H1 (cell line): Measurements from ENCODE around the gene PCDHB16. TPM values are rescaled to one million over a fixed set of nuclear protein-coding genes. Genes with fewer than 3 reads are reported as not detected.
"Not testable (repeated sequence)": the region's sequence is repeated elsewhere in the genome, so short reads cannot be mapped to it uniquely, and the experiment has no call there.

Experiments used
- CTCF ChIA-PET: fragments of 300-600 bp; sonication (Branson Sonifier 250); formaldehyde crosslinking; loops from one replicate; lab custom pipeline; 2021; ENCODE audit not compliant: partially characterized antibody; lab: Charles Lee
- POLR2A ChIA-PET: fragments of 300-600 bp; sonication (Branson Sonifier 250); formaldehyde crosslinking; loops from one replicate; lab custom pipeline; 2021; ENCODE audit warnings: inconsistent platforms; ENCODE audit not compliant: partially characterized antibody; lab: Charles Lee
- DNase-seq, 2 experiments: peaks; one replicate each; pipeline versions ENCODE4 v3.0.0 to v3.0.0-alpha.2; 2010 to 2022; ENCODE audit warnings: low spot score in 2 of 2, low read depth in 1 of 2, mixed read lengths in 1 of 2
- FAIRE-seq: peaks from 2 replicates; lab custom pipeline; 2011; peaks lifted over from hg19 to GRCh38; lab: Jason Lieb, UNC
- H2AFZ ChIP-seq: 2 replicates; pipeline ENCODE4 v1.8.1; 2012; ENCODE audit warnings: low read length, inconsistent platforms
- H2AK5ac ChIP-seq: 2 replicates; pipeline ENCODE4 v1.6.1; 2013; ENCODE audit warnings: low read depth, low read length
- H2BK120ac ChIP-seq: replicated peaks from 2 replicates; pipeline ENCODE3; 2013; ENCODE audit warnings: low read depth, low read length, inconsistent platforms
- H2BK12ac ChIP-seq: 2 replicates; pipeline ENCODE4 v1.6.1; 2013; ENCODE audit warnings: low read depth, low read length
- H2BK15ac ChIP-seq: 2 replicates; pipeline ENCODE4 v1.6.1; 2013; ENCODE audit warnings: low read length
- H2BK20ac ChIP-seq: 2 replicates; pipeline ENCODE4 v1.6.1; 2013; ENCODE audit warnings: low read length
- H2BK5ac ChIP-seq: 2 replicates; pipeline ENCODE4 v1.6.1; 2013; ENCODE audit warnings: low read depth, low read length
- H3K14ac ChIP-seq: 2 replicates; pipeline ENCODE4 v1.6.1; 2013; ENCODE audit warnings: inconsistent platforms; ENCODE audit not compliant: insufficient read length
- H3K18ac ChIP-seq: 2 replicates; pipeline ENCODE4 v1.6.1; 2013; ENCODE audit warnings: low read length; ENCODE audit errors: extremely low read depth
- H3K23ac ChIP-seq: 2 replicates; pipeline ENCODE4 v1.6.1; 2013; ENCODE audit warnings: inconsistent platforms; ENCODE audit not compliant: insufficient read length
- H3K23me2 ChIP-seq: 2 replicates; pipeline ENCODE4 v1.6.1; 2013; ENCODE audit warnings: low read depth, low read length
- H3K27ac ChIP-seq: 2 replicates; pipeline ENCODE4 v1.6.1; 2011; ENCODE audit warnings: low read depth, low read length, inconsistent platforms
- H3K27me3 ChIP-seq, 4 experiments: replicated peaks in 1 of 4; 1 replicate in 1 of 4; 2 replicates in 3 of 4; pipeline versions ENCODE4 v1.6.1 to v1.8.1; 2011 to 2013; ENCODE audit warnings: low read length in 3 of 4, mild to moderate bottlenecking in 3 of 4, inconsistent platforms in 2 of 4, mixed read lengths in 2 of 4, moderate library complexity in 1 of 4; ENCODE audit not compliant: control insufficient read depth in 3 of 4, insufficient read depth in 3 of 4; ENCODE audit errors: extremely low read depth in 1 of 4
- H3K36me3 ChIP-seq, 4 experiments: 2 replicates each; pipeline versions ENCODE4 v1.6.1 to v1.8.1; 2011 to 2013; ENCODE audit warnings: mild to moderate bottlenecking in 4 of 4, low read length in 3 of 4, moderate library complexity in 2 of 4, control low read depth in 1 of 4, inconsistent platforms in 1 of 4; ENCODE audit not compliant: insufficient read depth in 4 of 4, control insufficient read depth in 2 of 4
- H3K4ac ChIP-seq: replicated peaks from 2 replicates; pipeline ENCODE3; 2013; ENCODE audit warnings: low read length, low read depth, mixed read lengths, inconsistent platforms; ENCODE audit not compliant: insufficient read length
- H3K4me1 ChIP-seq, 4 experiments: replicated peaks in 1 of 4; 1 replicate in 1 of 4; 2 replicates in 3 of 4; pipeline versions ENCODE4 v1.6.1 to v1.8.1; 2011 to 2013; ENCODE audit warnings: low read length in 3 of 4, inconsistent platforms in 2 of 4, mixed read lengths in 1 of 4; ENCODE audit not compliant: insufficient read depth in 4 of 4, control insufficient read depth in 3 of 4
- H3K4me2 ChIP-seq, 2 experiments: 2 replicates each; pipeline versions ENCODE4 v1.6.1 to v1.8.1; 2011 to 2013; ENCODE audit warnings: low read depth in 2 of 2, low read length in 2 of 2, control low read depth in 1 of 2, inconsistent platforms in 1 of 2, mild to moderate bottlenecking in 1 of 2; ENCODE audit not compliant: insufficient read depth in 1 of 2
- H3K4me3 ChIP-seq, 4 experiments: fragments of 200-600, 300-600 bp in 1 of 4; sonication (generic), shearing (Covaris generic), sonication (Bioruptor Twin) in 1 of 4; 2 replicates each; pipeline versions ENCODE4 v1.5.1 to v1.8.1; 2011 to 2016; ENCODE audit warnings: low read length in 4 of 4, low read depth in 3 of 4, control low read depth in 2 of 4, inconsistent platforms in 2 of 4, mild to moderate bottlenecking in 2 of 4, mixed read lengths in 1 of 4, moderate library complexity in 1 of 4; ENCODE audit not compliant: insufficient read depth in 2 of 4; ENCODE audit errors: extremely low read depth in 1 of 4
- H3K56ac ChIP-seq: replicated peaks from 2 replicates; pipeline ENCODE3; 2013; ENCODE audit warnings: low read depth, mild to moderate bottlenecking, mixed read lengths, low read length, inconsistent platforms; ENCODE audit not compliant: insufficient read length
- H3K79me1 ChIP-seq: 2 replicates; pipeline ENCODE4 v1.6.1; 2013; ENCODE audit warnings: low read depth, low read length, control low read depth
- H3K79me2 ChIP-seq, 2 experiments: 2 replicates each; pipeline versions ENCODE4 v1.6.1 to v1.8.1; 2012 to 2013; ENCODE audit warnings: low read length in 2 of 2, mild to moderate bottlenecking in 2 of 2, inconsistent platforms in 1 of 2; ENCODE audit not compliant: insufficient read depth in 2 of 2, control insufficient read depth in 1 of 2
- H3K9ac ChIP-seq, 4 experiments: replicated peaks in 1 of 4; 1 replicate in 1 of 4; 2 replicates in 3 of 4; pipeline versions ENCODE4 v1.6.1 to v1.8.1; 2011 to 2013; ENCODE audit warnings: low read depth in 3 of 4, low read length in 3 of 4, control low read depth in 2 of 4, mild to moderate bottlenecking in 2 of 4, moderate library complexity in 2 of 4, inconsistent platforms in 1 of 4; ENCODE audit errors: extremely low read depth in 1 of 4
- H3K9me3 ChIP-seq, 2 experiments: 2 replicates each; pipeline versions ENCODE4 v1.6.1 to v1.8.1; 2012 to 2013; ENCODE audit warnings: mild to moderate bottlenecking in 2 of 2, moderate library complexity in 2 of 2, control low read depth in 1 of 2, inconsistent platforms in 1 of 2, low read depth in 1 of 2, low read length in 1 of 2, mixed read lengths in 1 of 2; ENCODE audit not compliant: insufficient read depth in 2 of 2
- H4K20me1 ChIP-seq, 2 experiments: replicated peaks in 1 of 2; 2 replicates each; pipeline versions ENCODE3 to v1.8.1; 2011 to 2013; ENCODE audit warnings: inconsistent platforms in 2 of 2, low read length in 2 of 2, mild to moderate bottlenecking in 1 of 2; ENCODE audit not compliant: insufficient read depth in 2 of 2, control insufficient read depth in 1 of 2
- H4K5ac ChIP-seq: 2 replicates; pipeline ENCODE4 v1.6.1; 2013; ENCODE audit warnings: low read length, low read depth, mixed read lengths, inconsistent platforms; ENCODE audit not compliant: insufficient read length
- H4K8ac ChIP-seq: 2 replicates; pipeline ENCODE4 v1.8.0; 2013; ENCODE audit warnings: mild to moderate bottlenecking, moderate library complexity, low read length, inconsistent platforms; ENCODE audit not compliant: insufficient read depth; ENCODE audit errors: extremely low read depth
- H4K91ac ChIP-seq: replicated peaks from 2 replicates; pipeline ENCODE3; 2013; ENCODE audit warnings: low read length, mixed read lengths, inconsistent platforms; ENCODE audit not compliant: insufficient read length
- WGBS, 2 experiments: shearing (Covaris generic) in 1 of 2; methylation state at CpG; one replicate each; pipeline versions ENCODE4 v1.1.6 to v1.1.7; 2013 to 2015; ENCODE audit warnings: low lambda C conversion rate in 2 of 2, mixed read lengths in 2 of 2, inconsistent platforms in 1 of 2, low coverage in 1 of 2, missing lambda C conversion rate in 1 of 2; ENCODE audit not compliant: insufficient replicate concordance in 2 of 2, insufficient coverage in 1 of 2, insufficient read length in 1 of 2; ENCODE audit errors: extremely low coverage in 1 of 2, missing lambda C conversion rate in 1 of 2; 5-methylcytosine and 5-hydroxymethylcytosine counted together
- polyA plus RNA-seq, 7 experiments: library from polyadenylated mRNA; depleted of rRNA in 3 of 7; stranded (reverse) in 5 of 7; unstranded in 2 of 7; fragments of >200 nt in 5 of 7; fragments of 200-250 nt in 2 of 7; gene quantifications; 1 replicate in 5 of 7; 2 replicates in 1 of 7; 4 replicates in 1 of 7; pipeline versions ENCODE4 v1.2.1 to v1.2.3, GENCODE V29; 2011 to 2013; ENCODE audit warnings: missing spikeins in 2 of 7, mixed read lengths in 2 of 7
- total RNA-seq: library from RNA; stranded (reverse); fragmentation: NEBNext Ultra II Directional; extraction: Animal tissue kit (Norgen Biotek cat#: 25700); gene quantifications from 2 replicates; pipeline ENCODE4 v1.2.1, GENCODE V29; 2021

Gene PCDHB16
- total and polyA plus RNA-seq, 2 of the 8 experiments (the other 6 are each of a cell fraction or from before 2014, with no cell fraction given), result 2.2 to 5.2 TPM

GRCh38 chr5:141201126-141201525 lies 18.9 kb downstream of the PCDHB16 start:
- H4K20me1 ChIP-seq, H3K9me3 ChIP-seq, H3K79me1 ChIP-seq, H4K91ac ChIP-seq, H3K27ac ChIP-seq, H3K79me2 ChIP-seq, H3K4me2 ChIP-seq, H2AFZ ChIP-seq, H3K14ac ChIP-seq, H3K23ac ChIP-seq, DNase-seq, POLR2A ChIA-PET, H3K4me3 ChIP-seq, H2BK12ac ChIP-seq, H2BK15ac ChIP-seq, H4K5ac ChIP-seq, H3K18ac ChIP-seq, H2BK5ac ChIP-seq, H3K9ac ChIP-seq, H2BK20ac ChIP-seq, H2BK120ac ChIP-seq, H3K23me2 ChIP-seq, H4K8ac ChIP-seq, H2AK5ac ChIP-seq, H3K56ac ChIP-seq, FAIRE-seq, H3K36me3 ChIP-seq, H3K27me3 ChIP-seq, H3K4me1 ChIP-seq, H3K4ac ChIP-seq: not testable (repeated sequence)
- CTCF ChIA-PET, result interaction anchor here (1.6 to 2.3 kb wide), 2 partner anchors 19 to 22 kb away, joined by 8 to 12 read pairs; partner anchors contain the start of genes PCDHB14 and PCDHB16
- 95% methylated on average over 8 of the region's 38 CpGs; no CpG with 5 or more reads in 1 of the 2 experiments for WGBS, 2 experiments

DNA sequence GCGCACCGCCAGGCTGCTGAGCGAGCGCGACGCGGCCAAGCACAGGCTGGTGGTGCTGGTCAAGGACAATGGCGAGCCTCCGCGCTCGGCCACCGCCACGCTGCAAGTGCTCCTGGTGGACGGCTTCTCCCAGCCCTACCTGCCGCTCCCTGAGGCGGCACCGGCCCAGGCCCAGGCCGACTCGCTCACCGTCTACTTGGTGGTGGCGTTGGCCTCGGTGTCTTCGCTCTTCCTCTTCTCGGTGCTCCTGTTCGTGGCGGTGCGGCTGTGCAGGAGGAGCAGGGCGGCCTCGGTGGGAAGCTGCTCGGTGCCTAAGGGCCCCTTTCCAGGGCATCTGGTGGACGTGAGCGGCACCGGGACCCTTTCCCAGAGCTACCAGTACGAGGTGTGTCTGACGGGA lies 19.5 kb downstream of the PCDHB16 start:
- ChIA-PET CTCF (interaction anchor here (0.6 to 2.3 kb wide), 13 partner anchors 9 to 654 kb away, joined by 3 to 12 read pairs (median 4); partner anchors contain the start of genes PCDHB10, PCDHB14, PCDHB16 and PCDHB4), POLR2A (interaction anchor here (0.6 kb wide), 1 partner anchor 279 kb away, joined by 3 read pairs; no protein-coding TSS in a partner anchor)
- H4K5ac ChIP-seq, H3K9me3 ChIP-seq, H3K56ac ChIP-seq, H3K14ac ChIP-seq, H3K27me3 ChIP-seq, DNase-seq, H4K8ac ChIP-seq, H3K79me2 ChIP-seq, H3K18ac ChIP-seq, H2BK15ac ChIP-seq, H3K4me2 ChIP-seq, H3K9ac ChIP-seq, H2BK5ac ChIP-seq, H3K4ac ChIP-seq, H3K36me3 ChIP-seq, H2AFZ ChIP-seq, H2BK120ac ChIP-seq, FAIRE-seq, H3K4me1 ChIP-seq, H3K23ac ChIP-seq, H4K91ac ChIP-seq, H3K23me2 ChIP-seq, H2AK5ac ChIP-seq, H3K79me1 ChIP-seq, H2BK12ac ChIP-seq, H3K4me3 ChIP-seq, H2BK20ac ChIP-seq, H3K27ac ChIP-seq, H4K20me1 ChIP-seq: not testable (repeated sequence)
- WGBS, 2 experiments, result 91% methylated on average over 11 of the region's 35 CpGs; no CpG with 5 or more reads in 1 of the 2 experiments
